Measurements from ENCODE around the gene STK16. TPM values are rescaled to one million over a fixed set of nuclear protein-coding genes. Genes with fewer than 3 reads are reported as not detected.

STK16 gene
- total and polyA plus RNA-seq, 8 donors = 14.7 to 28.4 (median 17.1) TPM

DNA sequence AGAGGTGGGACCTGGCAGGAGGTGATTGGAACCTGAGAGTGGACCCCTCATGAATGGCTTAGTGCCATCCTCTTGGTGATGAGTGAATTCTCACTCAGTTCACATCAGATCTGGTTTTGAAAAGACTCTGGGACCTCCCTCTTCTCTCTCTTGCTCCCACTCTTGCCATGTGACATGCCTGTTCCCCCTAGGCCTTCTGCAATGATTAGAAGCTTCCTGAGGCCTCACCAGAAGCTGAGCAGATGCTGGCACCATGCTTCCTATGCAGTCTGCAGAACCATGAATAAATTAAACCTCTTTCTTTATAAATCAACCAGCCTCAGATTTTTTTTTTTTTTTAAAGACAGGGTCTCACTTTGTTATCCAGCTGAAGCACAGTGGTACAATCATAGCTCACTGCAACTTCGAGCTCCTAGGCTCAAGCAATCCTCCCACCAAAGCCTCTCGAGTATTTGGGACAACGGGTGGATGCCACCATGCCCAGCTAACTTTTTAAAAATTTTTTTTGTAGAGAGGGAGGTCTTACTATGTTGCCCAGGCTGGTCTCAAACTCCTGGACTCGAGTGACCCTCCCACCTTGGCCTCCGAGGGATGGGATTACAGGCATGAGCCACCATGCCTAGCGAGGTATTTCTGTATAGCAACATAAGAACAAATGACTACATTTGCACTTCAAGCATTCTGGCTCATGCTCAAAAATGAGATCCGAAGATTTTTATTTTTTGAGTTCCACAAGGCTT lies 40.7 kb upstream of the STK16 start:
- 92 to 94% methylated on average over 7 of the region's 7 CpGs for WGBS, 2 donors
- Histone ChIP-seq H3K9me3 (no peaks in the 10 kb centered on the region), H3K27ac (no peak overlapping the region), H3K4me1 (peaks cover 0 to 11% (median 5%) of the 10 kb centered on the region in 3 donors), H3K36me3 (no peaks in the 10 kb centered on the region), H3K4me3 (no peak overlapping the region), H3K27me3 (no peaks in the 10 kb centered on the region)
- TF ChIP-seq, protein P1, sequence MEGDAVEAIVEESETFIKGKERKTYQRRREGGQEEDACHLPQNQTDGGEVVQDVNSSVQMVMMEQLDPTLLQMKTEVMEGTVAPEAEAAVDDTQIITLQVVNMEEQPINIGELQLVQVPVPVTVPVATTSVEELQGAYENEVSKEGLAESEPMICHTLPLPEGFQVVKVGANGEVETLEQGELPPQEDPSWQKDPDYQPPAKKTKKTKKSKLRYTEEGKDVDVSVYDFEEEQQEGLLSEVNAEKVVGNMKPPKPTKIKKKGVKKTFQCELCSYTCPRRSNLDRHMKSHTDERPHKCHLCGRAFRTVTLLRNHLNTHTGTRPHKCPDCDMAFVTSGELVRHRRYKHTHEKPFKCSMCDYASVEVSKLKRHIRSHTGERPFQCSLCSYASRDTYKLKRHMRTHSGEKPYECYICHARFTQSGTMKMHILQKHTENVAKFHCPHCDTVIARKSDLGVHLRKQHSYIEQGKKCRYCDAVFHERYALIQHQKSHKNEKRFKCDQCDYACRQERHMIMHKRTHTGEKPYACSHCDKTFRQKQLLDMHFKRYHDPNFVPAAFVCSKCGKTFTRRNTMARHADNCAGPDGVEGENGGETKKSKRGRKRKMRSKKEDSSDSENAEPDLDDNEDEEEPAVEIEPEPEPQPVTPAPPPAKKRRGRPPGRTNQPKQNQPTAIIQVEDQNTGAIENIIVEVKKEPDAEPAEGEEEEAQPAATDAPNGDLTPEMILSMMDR (IDR thresholded peaks at IDR 0.05) = no peak
- DNase-seq (peak in 1 of 6 donors; percentile 10), ATAC-seq (no peak), FAIRE-seq (no peak)
- intact Hi-C loops (cut with DNase I) = no loop called here

DNA sequence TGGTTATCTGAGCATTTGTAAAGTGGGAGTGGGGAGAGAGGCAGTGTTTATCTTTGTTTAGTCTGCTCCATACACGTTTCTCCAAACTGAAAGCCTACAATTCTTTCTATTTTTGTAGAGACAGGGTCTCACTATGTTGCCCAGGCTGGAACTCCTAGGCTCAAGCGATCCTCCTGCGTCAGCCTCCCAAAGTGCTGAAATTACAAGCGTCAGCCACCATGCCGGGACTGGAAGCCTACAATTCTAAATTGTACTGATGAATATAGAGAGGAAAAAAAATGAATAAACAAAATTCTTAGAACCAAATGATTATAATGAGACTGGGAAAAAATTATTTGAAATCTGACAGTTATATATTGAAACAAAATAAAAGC lies 40.1 kb upstream of the STK16 start:
- Histone ChIP-seq H3K4me3 (no peak overlapping the region), H3K27me3 (no peaks in the 10 kb centered on the region), H3K9me3 (no peaks in the 10 kb centered on the region), H3K36me3 (no peaks in the 10 kb centered on the region), H3K27ac (no peak overlapping the region), H3K4me1 (peaks cover 0 to 11% (median 5%) of the 10 kb centered on the region in 3 donors)
- WGBS, 2 donors = 80 to 85% methylated on average over 5 of the region's 5 CpGs
- FAIRE-seq (no peak), ATAC-seq (no peak), DNase-seq (peak in 1 of 6 donors; percentile 8)
- TF ChIP-seq, protein P1 (IDR thresholded peaks at IDR 0.05) = no peak
- intact Hi-C loops (cut with DNase I) = no loop called here

DNA sequence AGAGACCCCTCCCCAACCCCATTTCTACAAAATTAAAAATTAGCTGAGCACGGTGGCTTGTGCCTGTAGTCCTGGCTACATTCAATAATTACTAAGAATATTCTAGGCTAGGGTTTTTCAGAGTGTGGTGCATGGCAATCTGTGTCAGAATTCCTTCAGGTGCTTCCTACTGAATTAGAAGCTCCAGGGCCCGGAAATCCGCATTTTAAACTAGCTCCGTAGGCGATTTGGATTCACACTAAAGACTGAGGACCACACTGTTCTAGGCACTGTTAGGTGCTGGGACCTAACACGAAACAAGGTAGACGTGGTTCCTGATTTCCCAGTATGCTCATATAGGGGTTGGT lies 39.3 kb upstream of the STK16 start:
- intact Hi-C loops (cut with DNase I) = no loop called here
- FAIRE-seq (no peak), DNase-seq (peak in 1 of 6 donors; percentile 13), ATAC-seq (no peak)
- no peaks in the 10 kb centered on the region for H3K27me3 ChIP-seq
- H3K4me1 ChIP-seq = peaks cover 0 to 11% (median 5%) of the 10 kb centered on the region in 3 donors
- WGBS, 2 donors = 6 to 7% methylated on average over 7 of the region's 7 CpGs
- H3K4me3 ChIP-seq = peak overlapping the region; percentile 42 to 73 (median 70)
- TF ChIP-seq, protein P1 (IDR thresholded peaks at IDR 0.05) = no peak
- peak overlapping the region; percentile 86 to 95 (median 90) for H3K27ac ChIP-seq
- no peaks in the 10 kb centered on the region for H3K9me3 ChIP-seq
- no peaks in the 10 kb centered on the region for H3K36me3 ChIP-seq

DNA sequence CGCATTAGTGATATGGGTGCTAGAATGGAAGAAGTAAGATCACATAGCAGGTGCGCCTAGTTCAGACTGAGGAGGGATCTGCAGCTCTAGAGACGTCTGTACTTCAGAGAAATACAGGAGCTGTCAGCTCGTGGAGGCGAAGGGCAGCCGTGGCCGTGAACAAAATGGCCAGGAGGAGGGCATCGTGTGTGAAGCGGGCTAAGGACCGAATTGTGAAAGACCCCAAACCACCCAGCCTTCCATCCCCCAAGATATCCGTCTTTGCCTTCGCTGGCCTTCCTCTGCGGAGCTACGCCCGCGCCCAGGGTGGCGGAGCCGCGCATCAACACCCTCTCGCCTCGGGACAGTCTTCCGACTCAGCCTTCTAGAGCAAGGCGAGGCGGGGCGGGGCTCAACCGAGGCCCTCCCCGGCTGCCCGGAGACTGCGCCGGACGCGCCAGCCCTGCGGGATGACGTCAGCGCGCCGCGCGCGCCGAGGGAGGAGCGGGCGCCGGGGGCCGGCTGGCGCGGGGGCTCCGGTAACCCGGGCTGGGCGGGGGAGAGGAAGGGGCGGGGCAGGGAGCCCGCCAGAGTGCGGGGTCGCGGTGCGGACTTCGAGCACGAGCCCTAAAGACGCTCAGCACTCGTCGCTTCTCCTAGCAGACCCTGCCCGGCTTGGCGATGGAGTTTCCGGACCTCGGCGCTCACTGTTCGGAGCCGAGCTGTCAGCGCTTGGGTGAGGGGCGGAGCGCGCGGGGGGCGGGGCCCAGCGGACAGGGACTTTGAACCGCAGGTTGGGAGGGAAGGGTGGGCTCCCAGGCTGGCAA lies 38.7 kb upstream of the STK16 start, which contains the start of gene ZFAND2B:
Gene ZFAND2B (plus strand): TSS at position 455 of the 806 bp plus-strand sequence. CDS start 206 bp downstream, at position 661.
- Histone ChIP-seq H3K27ac (peak within 1 kb of the TSS; percentile 86 to 95 (median 90)), H3K9me3 (no peaks in the 10 kb centered on the region), H3K36me3 (no peaks in the 10 kb centered on the region), H3K4me3 (peak within 1 kb of the TSS; percentile 42 to 73 (median 70)), H3K27me3 (no peaks in the 10 kb centered on the region), H3K4me1 (peaks cover 0 to 11% (median 5%) of the 10 kb centered on the region in 3 donors)
- TF ChIP-seq, protein P1 (IDR thresholded peaks at IDR 0.05) = no peak
- WGBS, 2 donors = 1% methylated on average over 64 to 76 of the region's 76 CpGs
- intact Hi-C loops (cut with DNase I) = no loop called here
- peak; percentile 94 to 98 (median 97) for ATAC-seq
- no peak for FAIRE-seq
- DNase-seq = peak; percentile 93 to 99 (median 96)

Data from pancreas (tissue), 10 donors.